IMR-90 (cell line): ENCODE results near the gene RHBDL3. TPM values are rescaled to one million over a fixed set of nuclear protein-coding genes. Genes with fewer than 3 reads are reported as not detected.

Source experiments
- ATAC-seq: fragments of 200-7000 bp; cut with Tn5 transposase; 2 replicates; pipeline ENCODE4 v1.9.1; 2020; ENCODE audit warnings: low read depth, mild to moderate bottlenecking, moderate library complexity
- BruUV-seq: library from RNA; stranded (reverse); fragments of 400-500 nt; replicated peaks from 2 replicates; lab custom pipeline; 2021; lab: Mats Ljungman, UMichigan
- CTCF ChIA-PET: fragments of 300-600 bp; formaldehyde crosslinking; extraction: SDS; loops from one replicate; lab custom pipeline; 2021; ENCODE audit warnings: antibody characterized with exemption; lab: Yijun Ruan, JAX
- POLR2A ChIA-PET: fragments of 300-600 bp; sonication (Branson Sonifier 250); formaldehyde crosslinking; loops from one replicate; lab custom pipeline; 2022; ENCODE audit warnings: antibody characterized with exemption; ENCODE audit not compliant: unreplicated experiment; lab: Charles Lee
- DNase-seq: peaks from one replicate; pipeline ENCODE4 v3.0.0; 2013
- H2AFZ ChIP-seq: replicated peaks from 2 replicates; pipeline ENCODE3; 2013; ENCODE audit warnings: low read length, mild to moderate bottlenecking; ENCODE audit not compliant: poor library complexity
- H2AK5ac ChIP-seq: 2 replicates; pipeline ENCODE4 v1.6.1; 2013; ENCODE audit warnings: low read depth, low read length, inconsistent platforms
- H2AK9ac ChIP-seq: replicated peaks from 2 replicates; pipeline ENCODE3; 2013; ENCODE audit warnings: mild to moderate bottlenecking, low read depth, low read length, moderate library complexity; ENCODE audit not compliant: poor library complexity
- H2BK120ac ChIP-seq: 2 replicates; pipeline ENCODE4 v1.6.1; 2013; ENCODE audit warnings: low read depth, low read length, inconsistent platforms
- H2BK15ac ChIP-seq: 3 replicates; pipeline ENCODE4 v1.6.1; 2013; ENCODE audit warnings: low read depth, low read length, inconsistent platforms
- H2BK20ac ChIP-seq: 2 replicates; pipeline ENCODE4 v1.6.1; 2013; ENCODE audit warnings: low read depth, mild to moderate bottlenecking, inconsistent platforms, low read length, moderate library complexity
- H2BK5ac ChIP-seq: 2 replicates; pipeline ENCODE4 v1.6.1; 2013; ENCODE audit warnings: mild to moderate bottlenecking, low read depth, low read length, inconsistent platforms; ENCODE audit not compliant: poor library complexity, severe bottlenecking
- H3K14ac ChIP-seq: replicated peaks from 2 replicates; pipeline ENCODE4 v1.6.1; 2013; ENCODE audit warnings: low read depth, low read length, inconsistent platforms
- H3K18ac ChIP-seq: 2 replicates; pipeline ENCODE4 v1.6.1; 2013; ENCODE audit warnings: low read depth, low read length, control low read depth
- H3K23ac ChIP-seq: 2 replicates; pipeline ENCODE4 v1.6.1; 2013; ENCODE audit warnings: low read depth, low read length, inconsistent platforms
- H3K27ac ChIP-seq: 2 replicates; pipeline ENCODE4 v1.5.1; 2013; ENCODE audit warnings: mild to moderate bottlenecking, control low read depth, low read length; ENCODE audit not compliant: insufficient read depth
- H3K27me3 ChIP-seq: 2 replicates; pipeline ENCODE4 v1.6.1; 2013; ENCODE audit warnings: low read length; ENCODE audit not compliant: control insufficient read depth, insufficient read depth
- H3K36me3 ChIP-seq: 2 replicates; pipeline ENCODE4 v1.6.1; 2013; ENCODE audit warnings: low read length, mixed read lengths; ENCODE audit not compliant: control insufficient read depth, insufficient read depth
- H3K4ac ChIP-seq: 2 replicates; pipeline ENCODE4 v1.6.1; 2013; ENCODE audit warnings: low read depth, low read length, inconsistent platforms
- H3K4me1 ChIP-seq: 2 replicates; pipeline ENCODE4 v1.6.1; 2013; ENCODE audit warnings: low read length, mixed read lengths; ENCODE audit not compliant: control insufficient read depth, insufficient read depth
- H3K4me2 ChIP-seq: 2 replicates; pipeline ENCODE4 v1.6.1; 2013; ENCODE audit warnings: low read depth, mild to moderate bottlenecking, control low read depth, low read length, moderate library complexity
- H3K4me3 ChIP-seq: 2 replicates; pipeline ENCODE4 v1.5.1; 2013; ENCODE audit warnings: low read depth, mild to moderate bottlenecking, control low read depth, low read length, moderate library complexity; ENCODE audit not compliant: insufficient read depth
- H3K56ac ChIP-seq: 2 replicates; pipeline ENCODE4 v1.6.1; 2013; ENCODE audit warnings: low read length, inconsistent platforms; ENCODE audit not compliant: insufficient read depth; ENCODE audit errors: extremely low read depth
- H3K79me1 ChIP-seq, 2 experiments: 2 replicates each; pipeline ENCODE4 v1.6.1; 2013; ENCODE audit warnings: low read length in 2 of 2, inconsistent platforms in 1 of 2, low read depth in 1 of 2
- H3K9ac ChIP-seq: 2 replicates; pipeline ENCODE4 v1.6.1; 2013; ENCODE audit warnings: low read depth, low read length, control low read depth
- H3K9me1 ChIP-seq: 2 replicates; pipeline ENCODE4 v1.6.1; 2013; ENCODE audit warnings: low read length, inconsistent platforms; ENCODE audit not compliant: insufficient read depth
- H3K9me3 ChIP-seq: 2 replicates; pipeline ENCODE4 v1.6.1; 2013; ENCODE audit warnings: low read length; ENCODE audit not compliant: control insufficient read depth, insufficient read depth
- H4K20me1 ChIP-seq: 2 replicates; pipeline ENCODE4 v1.6.1; 2013; ENCODE audit warnings: low read length, inconsistent platforms; ENCODE audit not compliant: insufficient read depth
- H4K5ac ChIP-seq: 2 replicates; pipeline ENCODE4 v1.6.1; 2013; ENCODE audit warnings: mild to moderate bottlenecking, low read depth, low read length, control low read depth
- H4K8ac ChIP-seq, 2 experiments: 2 replicates each; pipeline ENCODE4 v1.6.1; 2013; ENCODE audit warnings: low read depth in 2 of 2, low read length in 2 of 2, control low read depth in 1 of 2, inconsistent platforms in 1 of 2
- H4K91ac ChIP-seq: 2 replicates; pipeline ENCODE4 v1.6.1; 2013; ENCODE audit warnings: low read depth, low read length, inconsistent platforms; ENCODE audit not compliant: insufficient read depth
- FOS ChIP-seq: fragments of 150-350 bp; IDR thresholded peaks from 2 replicates; pipeline ENCODE4 v1.6.1; 2016; ENCODE audit warnings: low read depth, low read length
- MAFK ChIP-seq: IDR thresholded peaks from 2 replicates; pipeline ENCODE4 v1.6.1; 2012; ENCODE audit warnings: low read depth, low read length, improper control_type of control experiment
- MXI1 ChIP-seq: IDR thresholded peaks from 2 replicates; pipeline ENCODE4 v1.6.1; 2012; ENCODE audit warnings: low read depth, mild to moderate bottlenecking, low read length, moderate library complexity, borderline replicate concordance
- POLR2A ChIP-seq: IDR thresholded peaks from 2 replicates; pipeline ENCODE4 v1.6.1; 2012; ENCODE audit warnings: mild to moderate bottlenecking, low read depth, low read length
- RCOR1 ChIP-seq: IDR thresholded peaks from 2 replicates; pipeline ENCODE4 v1.6.1; 2012; ENCODE audit warnings: mild to moderate bottlenecking, low read length, improper control_type of control experiment; ENCODE audit not compliant: insufficient replicate concordance
- SMC3 ChIP-seq: fragments of 150-350 bp; IDR thresholded peaks from 2 replicates; pipeline ENCODE4 v1.6.1; 2016; ENCODE audit warnings: low read depth, mild to moderate bottlenecking, antibody characterized with exemption, low read length, moderate library complexity
- WGBS, 2 experiments: methylation state at CpG; one replicate each; pipeline versions ENCODE4 v1.1.5 to v1.1.7; 2013; ENCODE audit warnings: missing lambda C conversion rate in 2 of 2; ENCODE audit not compliant: insufficient read length in 1 of 2; ENCODE audit errors: extremely low coverage in 2 of 2; 5-methylcytosine and 5-hydroxymethylcytosine counted together
- dilution Hi-C: fragments of 300-500 bp; cut with HindIII; formaldehyde crosslinking; loops from one replicate; pipeline ENCODE4 v1.14.3; 2018; ENCODE audit warnings: low sequenced_read_pairs; ENCODE audit not compliant: unreplicated experiment
- in situ Hi-C: fragments of 300-500 bp; cut with MboI; formaldehyde crosslinking; loops from 3 replicates; pipeline ENCODE4 v1.14.3; 2019; ENCODE audit warnings: low sequenced_read_pairs, inconsistent platforms, mixed read lengths
- intact Hi-C: fragments of 100-400 bp; cut with micrococcal nuclease; formaldehyde crosslinking; loops from 2 replicates; pipeline ENCODE4 v1.10.0; 2022
- polyA plus RNA-seq, 3 experiments: library from polyadenylated mRNA; depleted of rRNA; stranded (reverse); fragments of >200 nt; gene quantifications; 2 replicates each; pipeline ENCODE4 v1.2.3, GENCODE V29; 2012; ENCODE audit warnings: low replicate concordance in 1 of 3
- total RNA-seq: library from RNA; depleted of rRNA; stranded (reverse); fragments of >200 nt; gene quantifications from 2 replicates; pipeline ENCODE4 v1.2.3, GENCODE V29; 2012
- TF ChIP-seq, protein P1 (sequence below): fragments of 150-350 bp; IDR thresholded peaks from 2 replicates; pipeline ENCODE4 v1.6.1; 2017; ENCODE audit warnings: mild to moderate bottlenecking, antibody characterized with exemption, low read length, low read depth

The RHBDL3 gene
- total and polyA plus RNA-seq, 2 of the 4 experiments (the other 2 are of a cell fraction): 0.09 to 0.18 TPM

DNA sequence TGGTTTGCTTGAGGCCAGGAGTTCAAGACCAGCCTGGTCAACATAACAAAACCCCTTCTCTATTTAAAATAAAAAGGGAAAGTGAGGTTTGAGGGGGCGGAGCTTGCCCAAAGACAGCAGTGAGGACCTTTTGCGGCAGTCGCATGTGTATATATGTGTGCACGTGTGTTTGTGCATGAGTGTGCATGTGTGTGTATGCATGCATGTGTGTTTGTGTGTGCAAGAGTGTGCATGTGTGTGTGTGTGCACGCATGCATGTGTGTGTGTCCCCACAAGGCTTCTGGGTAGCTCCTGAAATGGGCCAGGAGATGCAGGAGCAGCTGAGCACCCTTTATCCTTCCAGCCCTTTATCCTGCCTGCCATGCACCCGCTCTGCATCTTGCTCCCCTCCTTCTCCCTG is 9.0 kb downstream of the RHBDL3 start:
- Histone ChIP-seq H4K20me1 (peaks cover 3% of the 10 kb centered on the region), H3K14ac (no peak overlapping the region), H3K18ac (no peak overlapping the region), H2AK9ac (no peak overlapping the region), H2BK15ac (no peak overlapping the region), H3K79me1 (no peaks in the 10 kb centered on the region), H3K9ac (no peak overlapping the region), H4K91ac (no peak overlapping the region), H3K27ac (no peak overlapping the region), H2AFZ (peak overlapping the region; percentile 83), H3K9me1 (peaks cover 7% of the 10 kb centered on the region; the same call in 1 of the 2 replicates), H2BK20ac (0 out of 2 replicates have a peak overlapping the region, but pooled peaks have one; percentile 5), H3K4me2 (no peak overlapping the region), H4K8ac (no peak overlapping the region), H2BK120ac (no peak overlapping the region), H3K23ac (no peak overlapping the region), H2BK5ac (no peak overlapping the region), H3K4me3 (no peak overlapping the region), H3K4ac (no peak overlapping the region), H3K27me3 (peaks cover 24% of the 10 kb centered on the region), H3K4me1 (peaks cover 7% of the 10 kb centered on the region), H2AK5ac (no peak overlapping the region), H3K56ac (no peak overlapping the region), H3K9me3 (no peaks in the 10 kb centered on the region), H4K5ac (no peak overlapping the region), H3K36me3 (no peaks in the 10 kb centered on the region)
- ChIA-PET POLR2A (no interaction called here), CTCF (no interaction called here)
- ATAC-seq (no peak), DNase-seq (no peak)
- no TSS peak for BruUV-seq
- TF ChIP-seq FOS (no peak), SMC3 (no peak), POLR2A (no peak), MXI1 (no peak), RCOR1 (no peak), MAFK (no peak)
- TF ChIP-seq, protein P1, sequence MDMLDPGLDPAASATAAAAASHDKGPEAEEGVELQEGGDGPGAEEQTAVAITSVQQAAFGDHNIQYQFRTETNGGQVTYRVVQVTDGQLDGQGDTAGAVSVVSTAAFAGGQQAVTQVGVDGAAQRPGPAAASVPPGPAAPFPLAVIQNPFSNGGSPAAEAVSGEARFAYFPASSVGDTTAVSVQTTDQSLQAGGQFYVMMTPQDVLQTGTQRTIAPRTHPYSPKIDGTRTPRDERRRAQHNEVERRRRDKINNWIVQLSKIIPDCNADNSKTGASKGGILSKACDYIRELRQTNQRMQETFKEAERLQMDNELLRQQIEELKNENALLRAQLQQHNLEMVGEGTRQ: no peak
- WGBS, 2 experiments: 94% methylated on average over 4 of the region's 6 CpGs; no CpG with 5 or more reads in 1 of the 2 experiments
- dilution Hi-C loops (no loop called here), in situ Hi-C loops (no loop called here), intact Hi-C loops (no loop called here)
